NT2/D1 (cell line): ENCODE results near the gene TTC38.
"Not testable (repeated sequence)": the region's sequence is repeated elsewhere in the genome, so short reads cannot be mapped to it uniquely, and the experiment has no call there.

Experiments used
- DNase-seq: peaks from one replicate; pipeline ENCODE4 v3.0.0-alpha.2; 2011; ENCODE audit warnings: low read depth, low spot score
- H3K27me3 ChIP-seq: 2 replicates; pipeline ENCODE4 v1.6.0; 2011; ENCODE audit warnings: mild to moderate bottlenecking; ENCODE audit not compliant: insufficient read length, insufficient read depth
- H3K36me3 ChIP-seq: 2 replicates; pipeline ENCODE4 v1.6.1; 2011; ENCODE audit warnings: mild to moderate bottlenecking, low read length, mixed read lengths; ENCODE audit not compliant: insufficient read depth, insufficient read length
- H3K4me1 ChIP-seq: 2 replicates; pipeline ENCODE4 v1.5.1; 2011; ENCODE audit not compliant: insufficient read depth, insufficient read length
- H3K4me3 ChIP-seq: 2 replicates; pipeline ENCODE4 v1.5.1; 2011; ENCODE audit warnings: low read depth; ENCODE audit not compliant: insufficient read length
- H3K9ac ChIP-seq: 2 replicates; pipeline ENCODE4 v1.6.0; 2011; ENCODE audit warnings: low read depth; ENCODE audit not compliant: insufficient read length
- H3K9me3 ChIP-seq: 2 replicates; pipeline ENCODE4 v1.5.1; 2011; ENCODE audit warnings: mild to moderate bottlenecking, low read length; ENCODE audit not compliant: insufficient read depth
- SUZ12 ChIP-seq: IDR thresholded peaks from 2 replicates; pipeline ENCODE4 v1.6.1; 2011; ENCODE audit not compliant: insufficient read length, insufficient read depth; ENCODE audit errors: extremely low read depth
- YY1 ChIP-seq: IDR thresholded peaks from 2 replicates; pipeline ENCODE4 v1.6.1; 2011; ENCODE audit not compliant: insufficient read length, insufficient read depth
- ZNF274 ChIP-seq: IDR thresholded peaks from 2 replicates; pipeline ENCODE4 v1.6.1; 2011; ENCODE audit warnings: mild to moderate bottlenecking, low read depth, low read length

The TTC38 gene

GRCh38 chr22:46303347-46303965, 35.6 kb downstream of the TTC38 start:
- Histone ChIP-seq H3K36me3 (peaks cover 59% of the 10 kb centered on the region), H3K4me3 (no peak overlapping the region), H3K9me3 (no peaks in the 10 kb centered on the region), H3K27me3 (no peaks in the 10 kb centered on the region), H3K9ac (no peak overlapping the region), H3K4me1 (peaks cover 3% of the 10 kb centered on the region)
- TF ChIP-seq ZNF274 (no peak), SUZ12 (no peak), YY1 (no peak)
- DNase-seq, result no peak

GRCh38 chr22:46308283-46308988, 40.6 kb downstream of the TTC38 start:
- Histone ChIP-seq H3K36me3 (peaks cover 59% of the 10 kb centered on the region), H3K27me3 (no peaks in the 10 kb centered on the region), H3K4me1 (no peaks in the 10 kb centered on the region), H3K9me3 (no peaks in the 10 kb centered on the region), H3K9ac (no peak overlapping the region), H3K4me3 (no peak overlapping the region)
- DNase-seq, result no peak
- no peak for TF ChIP-seq YY1
- no peak for TF ChIP-seq ZNF274
- no peak for TF ChIP-seq SUZ12

GRCh38 chr22:46309526-46310085, 41.8 kb downstream of the TTC38 start:
- Histone ChIP-seq H3K4me3 (no peak overlapping the region), H3K4me1 (no peaks in the 10 kb centered on the region), H3K9ac (no peak overlapping the region), H3K36me3 (peaks cover 61% of the 10 kb centered on the region), H3K27me3 (no peaks in the 10 kb centered on the region), H3K9me3 (no peaks in the 10 kb centered on the region)
- TF ChIP-seq ZNF274 (no peak), YY1 (no peak), SUZ12 (no peak)
- no peak for DNase-seq

GRCh38 chr22:46312056-46312455, 44.2 kb downstream of the TTC38 start:
- H3K36me3 ChIP-seq, result peaks cover 68% of the 10 kb centered on the region
- no peaks in the 10 kb centered on the region for H3K27me3 ChIP-seq
- no peaks in the 10 kb centered on the region for H3K4me1 ChIP-seq

GRCh38 chr22:46312848-46313247, 45.0 kb downstream of the TTC38 start:
- not testable (repeated sequence) for DNase-seq
- peaks cover 75% of the 10 kb centered on the region for H3K36me3 ChIP-seq

More at GRCh38 chr22:46312056-46312455, 44.2 kb downstream of the TTC38 start:
- TF ChIP-seq SUZ12 (no peak), ZNF274 (no peak), YY1 (no peak)
- DNase-seq, result no peak
- H3K9ac ChIP-seq, result no peak overlapping the region
- no peak overlapping the region for H3K4me3 ChIP-seq
- H3K9me3 ChIP-seq, result no peaks in the 10 kb centered on the region

GRCh38 chr22:46315976-46316375, 48.2 kb downstream of the TTC38 start:
- no peak for TF ChIP-seq ZNF274
- no peak for TF ChIP-seq YY1
- TF ChIP-seq SUZ12, result no peak
- Histone ChIP-seq H3K36me3 (peaks cover 79% of the 10 kb centered on the region), H3K27me3 (no peaks in the 10 kb centered on the region), H3K9ac (no peak overlapping the region), H3K4me3 (no peak overlapping the region), H3K4me1 (no peaks in the 10 kb centered on the region), H3K9me3 (no peaks in the 10 kb centered on the region)
- no peak for DNase-seq

More at GRCh38 chr22:46312848-46313247, 45.0 kb downstream of the TTC38 start:
- not testable (repeated sequence) for H3K9ac ChIP-seq, H3K4me1 ChIP-seq, H3K9me3 ChIP-seq, H3K27me3 ChIP-seq, H3K4me3 ChIP-seq

- Histone ChIP-seq H3K4me3 (no peak overlapping the region), H3K36me3 (peaks cover 79% of the 10 kb centered on the region), H3K4me1 (no peaks in the 10 kb centered on the region), H3K9me3 (no peaks in the 10 kb centered on the region), H3K27me3 (no peaks in the 10 kb centered on the region), H3K9ac (no peak overlapping the region)
- no peak for DNase-seq
- TF ChIP-seq SUZ12, result no peak
- no peak for TF ChIP-seq ZNF274
- TF ChIP-seq YY1, result no peak
Measured at GRCh38 chr22:46317646-46318045, 49.8 kb downstream of the TTC38 start.
